Rectal smooth muscle tissue (tissue), 1 donor: ENCODE measurements around the gene ATL2.
"Not testable (repeated sequence)": the region's sequence is repeated elsewhere in the genome, so short reads cannot be mapped to it uniquely, and the experiment has no call there.

Experiments
- H3K27ac ChIP-seq: one replicate; pipeline ENCODE4 v1.7.0; 2013; ENCODE audit warnings: low read depth, low read length, inconsistent platforms
- H3K27me3 ChIP-seq: one replicate; pipeline ENCODE4 v1.7.0; 2013; ENCODE audit warnings: low read length; ENCODE audit not compliant: control insufficient read depth, insufficient read depth
- H3K36me3 ChIP-seq: one replicate; pipeline ENCODE4 v1.7.0; 2013; ENCODE audit warnings: low read length; ENCODE audit not compliant: control insufficient read depth, insufficient read depth
- H3K4me1 ChIP-seq: one replicate; pipeline ENCODE4 v1.7.0; 2013; ENCODE audit warnings: low read length; ENCODE audit not compliant: control insufficient read depth, insufficient read depth
- H3K4me3 ChIP-seq: one replicate; pipeline ENCODE4 v1.7.0; 2013; ENCODE audit warnings: low read length
- H3K9ac ChIP-seq: one replicate; pipeline ENCODE4 v1.7.0; 2013; ENCODE audit warnings: low read length

Gene ATL2

GRCh38 chr2:38377050-38377828, at the start of gene ATL2:
ATL2 (minus strand) TSS chr2:38377273; CDS start chr2:38377260, 13 bp downstream.
- H3K9ac ChIP-seq: peak within 1 kb of the TSS; percentile 92
- peak within 1 kb of the TSS; percentile 99 for H3K27ac ChIP-seq
- no peaks in the 10 kb centered on the region for H3K27me3 ChIP-seq
- H3K4me1 ChIP-seq: peaks cover 18% of the 10 kb centered on the region
- no peaks in the 10 kb centered on the region for H3K36me3 ChIP-seq
- peak within 1 kb of the TSS; percentile 97 for H3K4me3 ChIP-seq

DNA sequence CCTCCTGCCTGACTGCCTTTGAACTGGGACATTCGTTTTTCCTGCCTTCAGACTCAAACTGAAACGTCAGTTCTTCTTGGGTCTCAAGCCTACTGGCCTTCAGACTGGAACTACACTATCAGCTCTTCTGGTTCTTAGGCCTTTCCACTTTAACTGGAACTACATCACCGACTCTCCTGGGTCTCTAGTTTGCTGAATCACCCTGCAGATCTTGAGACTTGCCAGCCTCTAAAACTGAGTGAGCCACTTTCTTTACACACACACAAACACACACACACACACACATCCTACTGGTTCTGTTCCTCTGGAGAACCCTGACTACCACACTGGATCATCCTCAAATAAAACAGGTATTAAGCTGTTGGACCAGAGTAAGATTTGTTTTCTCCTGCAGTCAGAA, 46.7 kb upstream of the ATL2 start:
- Histone ChIP-seq H3K4me3 (no peak overlapping the region), H3K36me3 (no peaks in the 10 kb centered on the region), H3K4me1 (peaks cover under 1% of the 10 kb centered on the region)

DNA sequence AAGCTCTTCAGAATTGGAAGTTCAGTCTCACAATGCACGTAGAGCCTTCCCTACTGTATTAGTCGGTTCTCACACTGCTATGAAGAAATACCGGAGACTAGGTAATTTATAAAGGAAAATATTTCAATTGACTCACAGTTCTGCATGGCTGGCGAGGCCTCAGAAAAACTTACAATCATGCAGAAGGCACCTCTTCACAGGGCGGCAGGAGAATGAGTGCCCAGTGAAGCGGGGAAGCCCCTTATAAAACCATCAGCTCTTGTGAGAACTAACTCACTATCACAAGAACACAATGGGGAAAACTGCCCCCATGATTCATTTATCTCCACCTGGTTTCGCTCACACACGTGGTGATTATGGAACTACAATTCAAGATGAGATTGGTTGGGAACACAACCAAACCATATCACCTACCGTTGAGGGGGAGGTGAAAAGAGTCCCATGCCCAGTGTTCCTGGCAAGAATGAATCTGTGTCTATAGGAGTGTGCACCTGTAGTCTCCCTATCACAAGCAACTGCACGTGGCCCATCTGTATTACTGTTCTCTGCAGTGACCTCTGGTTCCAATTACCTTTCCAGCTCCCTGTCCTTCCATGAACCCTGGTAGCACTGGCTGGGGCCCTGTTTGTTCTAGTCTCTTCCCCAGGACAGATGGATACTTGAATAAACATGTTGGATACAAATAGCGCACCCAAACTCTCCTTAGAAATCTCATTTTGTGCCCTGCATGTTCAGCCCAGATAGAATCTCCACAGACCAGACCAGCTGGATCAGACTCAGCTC, 44.4 kb upstream of the ATL2 start:
- H3K36me3 ChIP-seq: no peaks in the 10 kb centered on the region
- no peak overlapping the region for H3K9ac ChIP-seq
- H3K27me3 ChIP-seq: no peaks in the 10 kb centered on the region
- H3K27ac ChIP-seq: no peak overlapping the region
- H3K4me1 ChIP-seq: peaks cover 14% of the 10 kb centered on the region
- no peak overlapping the region for H3K4me3 ChIP-seq

More for the DNA sequence above, 46.7 kb upstream of the ATL2 start:
- H3K27ac ChIP-seq: no peak overlapping the region
- H3K27me3 ChIP-seq: no peaks in the 10 kb centered on the region
- H3K9ac ChIP-seq: no peak overlapping the region

DNA sequence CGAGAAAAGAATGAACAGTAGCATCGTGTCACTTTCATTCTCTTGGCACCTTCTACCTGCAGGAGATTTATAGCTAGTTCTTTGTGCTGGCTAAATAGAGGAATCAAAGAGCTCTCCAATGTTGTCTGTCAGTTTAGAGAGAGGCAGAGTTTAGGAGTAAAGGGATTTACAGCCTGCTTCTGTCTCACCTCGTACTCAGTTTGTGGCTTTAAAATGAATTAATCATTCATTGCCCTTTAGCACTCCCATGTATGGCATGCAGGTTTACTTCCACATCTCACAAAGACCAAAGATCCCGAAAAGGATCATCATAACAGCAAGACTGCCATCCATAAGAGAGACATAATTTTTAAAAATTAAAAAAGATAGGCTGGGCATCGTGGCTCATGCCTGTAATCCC, 42.4 kb upstream of the ATL2 start:
- Histone ChIP-seq H3K36me3 (no peaks in the 10 kb centered on the region), H3K9ac (no peak overlapping the region), H3K27me3 (no peaks in the 10 kb centered on the region), H3K27ac (no peak overlapping the region), H3K4me1 (peaks cover 14% of the 10 kb centered on the region), H3K4me3 (no peak overlapping the region)

- Histone ChIP-seq H3K4me1 (peaks cover 14% of the 10 kb centered on the region), H3K36me3 (no peaks in the 10 kb centered on the region), H3K27ac (no peak overlapping the region), H3K9ac (no peak overlapping the region), H3K27me3 (no peaks in the 10 kb centered on the region), H3K4me3 (no peak overlapping the region)
These were observed 41.7 kb upstream of the ATL2 start for GRCh38 chr2:38418735-38419134.

DNA sequence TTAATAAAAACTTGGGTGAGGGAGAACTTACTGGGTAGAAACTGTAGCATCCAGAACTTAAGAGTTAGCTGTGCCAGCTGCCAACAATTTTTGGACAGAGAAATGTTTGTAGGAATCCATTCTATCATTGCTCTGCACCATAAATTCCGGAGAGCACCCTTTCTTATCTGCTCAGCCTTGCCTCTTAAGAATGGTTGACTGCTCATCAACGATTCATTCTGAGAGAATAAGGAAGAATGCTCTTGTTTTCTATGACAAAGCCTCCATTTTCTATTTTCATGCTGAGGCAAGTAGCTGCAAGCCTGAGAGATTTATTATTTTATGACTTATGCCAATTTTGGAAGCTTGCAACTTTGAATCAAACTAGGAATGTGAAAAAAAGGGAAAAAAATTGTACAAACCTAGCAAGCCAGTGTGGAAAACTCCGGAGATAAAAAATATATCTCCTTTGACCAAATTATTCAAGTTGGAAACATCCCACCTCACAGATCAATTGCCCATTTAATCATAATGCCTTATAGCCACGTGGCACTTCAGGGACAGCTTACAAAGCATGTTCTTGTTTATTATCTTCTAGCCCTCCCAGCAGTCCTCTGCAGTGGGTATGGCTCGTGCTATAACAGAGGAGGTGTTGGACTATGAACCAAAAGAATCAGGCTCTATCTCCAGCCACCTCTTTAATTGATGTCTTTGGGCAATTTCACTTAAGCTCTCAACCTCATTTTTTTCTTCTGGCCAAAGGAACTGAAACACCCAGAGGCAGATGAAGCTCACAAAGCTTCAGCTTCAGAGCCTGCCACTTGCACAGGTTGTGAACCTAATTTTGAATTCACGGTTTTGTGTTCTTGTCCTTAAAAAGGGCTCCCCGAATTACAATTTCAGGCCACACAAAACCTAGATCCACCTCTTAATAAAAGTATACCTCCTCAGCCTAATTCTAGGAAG, 40.9 kb upstream of the ATL2 start:
- peaks cover 14% of the 10 kb centered on the region for H3K4me1 ChIP-seq
- H3K27ac ChIP-seq: no peak overlapping the region
- no peaks in the 10 kb centered on the region for H3K27me3 ChIP-seq
- no peak overlapping the region for H3K4me3 ChIP-seq
- H3K36me3 ChIP-seq: no peaks in the 10 kb centered on the region
- H3K9ac ChIP-seq: no peak overlapping the region

DNA sequence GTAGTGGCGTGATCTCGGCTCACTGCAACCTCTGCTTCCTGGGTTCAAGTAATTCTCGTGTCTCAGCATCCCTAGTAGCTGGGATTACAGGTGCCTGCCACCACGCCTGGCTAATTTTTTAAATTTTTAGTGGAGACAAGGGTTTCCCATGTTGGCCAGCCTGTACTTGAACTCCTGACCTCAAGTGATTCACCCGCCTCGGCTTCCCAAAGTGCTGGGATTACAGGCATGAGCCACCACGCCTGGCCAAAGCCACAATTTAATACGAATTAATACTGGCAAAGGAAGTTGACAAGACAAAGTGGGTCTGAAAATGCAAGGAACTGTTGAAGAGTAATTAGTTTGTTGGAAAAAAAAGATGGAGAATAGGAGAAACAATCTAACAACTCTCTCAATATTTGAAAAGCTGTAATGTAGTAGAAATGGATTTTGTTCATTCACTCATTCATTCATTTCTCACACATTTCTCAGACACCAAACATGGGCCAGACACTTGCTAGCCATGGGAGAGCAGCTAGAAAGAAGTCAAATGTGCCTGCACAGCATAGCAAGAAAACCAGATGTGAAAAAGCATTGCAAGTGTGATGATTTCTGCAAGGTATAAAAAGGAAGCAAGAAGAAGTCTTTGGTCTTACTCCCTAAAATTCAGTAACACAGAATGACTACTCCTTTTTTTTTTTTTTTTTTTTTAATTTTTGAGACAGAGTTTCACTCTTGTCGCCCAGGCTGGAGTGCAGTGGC, 39.4 kb upstream of the ATL2 start:
- peaks cover 14% of the 10 kb centered on the region for H3K4me1 ChIP-seq
- H3K27me3 ChIP-seq: no peaks in the 10 kb centered on the region
- H3K9ac ChIP-seq: no peak overlapping the region
- no peak overlapping the region for H3K4me3 ChIP-seq
- H3K27ac ChIP-seq: no peak overlapping the region
- no peaks in the 10 kb centered on the region for H3K36me3 ChIP-seq

GRCh38 chr2:38415728-38416291, 38.7 kb upstream of the ATL2 start:
- Histone ChIP-seq H3K4me3 (no peak overlapping the region), H3K27ac (no peak overlapping the region), H3K27me3 (no peaks in the 10 kb centered on the region), H3K36me3 (no peaks in the 10 kb centered on the region), H3K9ac (no peak overlapping the region), H3K4me1 (peaks cover 14% of the 10 kb centered on the region)

DNA sequence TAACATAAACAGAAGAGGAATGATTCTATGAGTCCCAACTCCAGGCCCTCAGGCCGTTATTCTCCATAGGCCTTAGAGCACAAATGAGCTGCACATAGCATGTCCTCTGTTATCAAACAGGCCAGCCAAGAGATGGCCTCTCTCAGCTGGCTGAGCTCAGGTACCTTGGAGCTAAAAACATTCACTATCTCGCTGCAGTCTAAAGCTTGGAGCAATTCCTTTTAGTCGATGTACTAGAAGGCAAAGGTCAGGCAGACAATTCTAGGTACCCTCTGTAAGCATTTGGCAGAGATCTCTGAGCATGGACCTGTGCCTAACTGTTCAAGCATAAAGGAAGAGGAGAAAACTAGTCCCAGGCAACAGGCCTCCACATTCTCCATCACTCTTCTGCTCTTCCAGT, 38.0 kb upstream of the ATL2 start:
- H3K36me3 ChIP-seq: no peaks in the 10 kb centered on the region
- H3K4me3 ChIP-seq: no peak overlapping the region
- H3K27ac ChIP-seq: no peak overlapping the region
- H3K9ac ChIP-seq: no peak overlapping the region
- peaks cover 14% of the 10 kb centered on the region for H3K4me1 ChIP-seq
- no peaks in the 10 kb centered on the region for H3K27me3 ChIP-seq

DNA sequence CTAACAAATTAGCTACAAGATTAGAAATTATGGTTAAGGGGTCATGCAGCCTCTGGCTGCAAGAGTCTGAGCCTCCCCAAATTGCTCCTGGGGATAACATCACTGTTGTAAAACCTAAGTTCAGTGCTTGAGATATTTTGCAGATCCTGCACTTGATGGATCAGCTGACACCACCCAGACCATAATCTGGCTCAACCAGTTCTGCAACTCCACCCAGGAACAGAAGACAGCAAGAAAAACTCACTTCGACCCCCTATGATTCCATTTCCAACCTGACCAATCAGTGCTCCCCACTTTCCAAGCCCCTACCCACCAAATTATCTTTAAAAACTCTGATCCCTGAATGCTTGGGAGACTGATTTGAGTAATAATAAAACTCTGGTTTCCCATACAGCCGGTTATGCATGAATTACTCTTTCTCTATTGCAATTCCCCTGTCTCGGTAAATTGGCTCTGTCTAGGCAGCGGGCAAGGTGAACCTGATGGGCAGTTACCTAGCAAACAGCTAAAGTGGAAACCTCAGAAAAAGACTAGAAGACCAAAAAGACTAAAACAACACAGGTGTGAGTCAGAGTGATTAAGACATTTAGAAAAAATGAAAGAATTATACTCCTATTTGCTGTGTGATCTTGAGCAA, 35.3 kb upstream of the ATL2 start:
- not testable (repeated sequence) for H3K36me3 ChIP-seq, H3K9ac ChIP-seq, H3K4me1 ChIP-seq, H3K4me3 ChIP-seq, H3K27ac ChIP-seq, H3K27me3 ChIP-seq
